ENCODE data around the gene DACH1.

Gene DACH1

DNA sequence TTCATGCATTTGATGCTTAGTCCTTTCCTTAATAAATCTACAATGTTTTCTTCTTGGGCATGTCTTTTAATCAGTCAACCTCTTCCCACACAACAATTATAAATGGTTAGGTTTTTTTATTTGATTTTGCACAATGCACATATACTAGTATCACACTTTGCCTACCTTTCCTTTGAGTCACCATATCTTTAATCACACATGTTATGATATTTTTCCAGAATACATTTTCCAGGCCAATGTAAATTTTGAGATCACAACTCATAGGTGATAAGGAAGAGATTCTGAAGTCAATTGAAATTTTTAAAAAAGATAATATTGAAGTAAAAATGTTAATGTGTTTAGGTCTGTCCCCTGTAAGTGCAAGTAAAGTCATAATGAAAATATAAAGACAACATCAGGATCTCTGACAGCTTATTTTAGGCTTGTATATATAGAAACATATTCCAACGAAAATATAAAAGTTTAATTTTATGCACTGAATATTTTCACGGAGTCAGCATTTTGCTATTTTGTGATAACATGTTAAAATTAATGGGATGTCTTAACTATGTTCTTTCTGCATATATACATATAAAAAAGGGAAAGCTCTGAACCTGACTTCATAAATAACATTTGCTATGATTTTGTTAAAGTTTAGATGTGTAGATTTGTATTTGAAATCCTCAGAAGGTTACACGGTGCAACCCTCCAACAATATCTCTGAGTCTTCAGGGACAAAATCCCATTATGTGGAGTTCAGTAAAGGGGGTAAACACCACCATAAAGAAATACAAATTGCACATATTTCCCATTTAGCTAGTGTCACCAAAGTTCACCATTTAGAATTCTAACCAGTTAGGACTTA is 351.9 kb downstream of the DACH1 start:
- DNase-seq (ENCODE audit: low read depth) = no peak
- TF ChIP-seq, protein P1, sequence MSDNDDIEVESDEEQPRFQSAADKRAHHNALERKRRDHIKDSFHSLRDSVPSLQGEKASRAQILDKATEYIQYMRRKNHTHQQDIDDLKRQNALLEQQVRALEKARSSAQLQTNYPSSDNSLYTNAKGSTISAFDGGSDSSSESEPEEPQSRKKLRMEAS (IDR thresholded peaks at IDR 0.05; ENCODE audit: low read depth, low read length) = no peak
- no peak for TF ChIP-seq POLR2A (IDR thresholded peaks at IDR 0.05; ENCODE audit: extremely low read depth, insufficient read length)
- no peak for TF ChIP-seq MYC (IDR thresholded peaks at IDR 0.05; ENCODE audit: low read depth, low read length)
- TF ChIP-seq, protein P2, sequence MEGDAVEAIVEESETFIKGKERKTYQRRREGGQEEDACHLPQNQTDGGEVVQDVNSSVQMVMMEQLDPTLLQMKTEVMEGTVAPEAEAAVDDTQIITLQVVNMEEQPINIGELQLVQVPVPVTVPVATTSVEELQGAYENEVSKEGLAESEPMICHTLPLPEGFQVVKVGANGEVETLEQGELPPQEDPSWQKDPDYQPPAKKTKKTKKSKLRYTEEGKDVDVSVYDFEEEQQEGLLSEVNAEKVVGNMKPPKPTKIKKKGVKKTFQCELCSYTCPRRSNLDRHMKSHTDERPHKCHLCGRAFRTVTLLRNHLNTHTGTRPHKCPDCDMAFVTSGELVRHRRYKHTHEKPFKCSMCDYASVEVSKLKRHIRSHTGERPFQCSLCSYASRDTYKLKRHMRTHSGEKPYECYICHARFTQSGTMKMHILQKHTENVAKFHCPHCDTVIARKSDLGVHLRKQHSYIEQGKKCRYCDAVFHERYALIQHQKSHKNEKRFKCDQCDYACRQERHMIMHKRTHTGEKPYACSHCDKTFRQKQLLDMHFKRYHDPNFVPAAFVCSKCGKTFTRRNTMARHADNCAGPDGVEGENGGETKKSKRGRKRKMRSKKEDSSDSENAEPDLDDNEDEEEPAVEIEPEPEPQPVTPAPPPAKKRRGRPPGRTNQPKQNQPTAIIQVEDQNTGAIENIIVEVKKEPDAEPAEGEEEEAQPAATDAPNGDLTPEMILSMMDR (IDR thresholded peaks at IDR 0.05; ENCODE audit: low read depth, low read length) = no peak
- H3K4me3 ChIP-seq (ENCODE audit: low read depth, low read length) = no peak overlapping the region

DNA sequence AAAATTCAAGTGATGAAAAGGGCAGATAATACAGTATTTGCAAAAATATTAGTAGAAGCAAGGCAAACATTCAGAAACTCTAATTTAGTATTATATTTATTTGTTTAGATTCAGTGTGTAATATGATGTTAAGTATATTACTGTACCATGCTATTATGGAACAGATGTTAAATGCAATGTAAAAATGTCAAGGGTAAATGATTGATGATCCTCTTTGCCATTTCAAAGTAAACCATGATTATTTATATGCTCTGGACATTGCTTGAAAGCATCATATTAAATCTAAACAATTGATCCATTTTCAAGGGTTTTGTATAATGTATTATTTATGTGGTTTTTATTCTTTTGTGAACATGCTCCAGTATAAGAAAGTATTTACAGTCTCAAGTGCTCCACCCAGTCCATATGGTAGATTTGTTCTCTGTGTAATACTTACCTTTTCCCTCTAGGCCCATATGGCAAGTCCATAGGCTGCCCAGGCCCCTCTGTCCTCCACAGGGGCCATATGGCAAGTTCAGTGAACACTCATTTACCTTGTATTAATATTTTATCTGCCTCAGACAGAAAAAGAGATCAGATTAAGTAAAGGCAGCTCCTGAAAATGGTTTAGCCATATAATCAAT is 353.5 kb downstream of the DACH1 start:
- DNase-seq (ENCODE audit: low read depth) = no peak
- TF ChIP-seq, protein P1 (IDR thresholded peaks at IDR 0.05; ENCODE audit: low read depth, low read length) = no peak
- no peak for TF ChIP-seq MYC (IDR thresholded peaks at IDR 0.05; ENCODE audit: low read depth, low read length)
- no peak for TF ChIP-seq POLR2A (IDR thresholded peaks at IDR 0.05; ENCODE audit: extremely low read depth, insufficient read length)
- TF ChIP-seq, protein P2 (IDR thresholded peaks at IDR 0.05; ENCODE audit: low read depth, low read length) = no peak
- H3K4me3 ChIP-seq (ENCODE audit: low read depth, low read length) = no peak overlapping the region

DNA sequence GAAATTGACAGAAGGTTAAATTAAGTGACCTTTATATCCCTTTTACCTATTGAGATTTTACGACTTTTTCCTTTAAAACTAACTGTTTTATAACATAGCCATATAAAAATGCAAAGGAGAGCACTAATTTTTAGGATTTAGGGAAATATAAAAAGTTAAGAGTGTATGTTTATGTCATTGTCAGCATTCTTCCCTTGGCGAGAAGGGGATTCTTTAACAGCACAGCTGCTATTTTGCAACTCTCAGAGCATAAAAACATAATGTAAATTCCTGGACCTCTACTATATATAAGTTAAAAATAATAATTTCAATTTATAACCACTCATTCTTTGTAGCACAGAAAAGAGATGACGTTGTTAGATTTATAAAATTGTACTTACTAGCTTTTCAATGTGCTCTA is 363.2 kb downstream of the DACH1 start:
- no peak for DNase-seq (ENCODE audit: low read depth)
- no peak overlapping the region for H3K4me3 ChIP-seq (ENCODE audit: low read depth, low read length)
- TF ChIP-seq POLR2A (IDR thresholded peaks at IDR 0.05; ENCODE audit: extremely low read depth, insufficient read length) (no peak), MYC (IDR thresholded peaks at IDR 0.05; ENCODE audit: low read depth, low read length) (no peak)
- TF ChIP-seq, protein P1 (IDR thresholded peaks at IDR 0.05; ENCODE audit: low read depth, low read length) = no peak
- TF ChIP-seq, protein P2 (IDR thresholded peaks at IDR 0.05; ENCODE audit: low read depth, low read length) = no peak

DNA sequence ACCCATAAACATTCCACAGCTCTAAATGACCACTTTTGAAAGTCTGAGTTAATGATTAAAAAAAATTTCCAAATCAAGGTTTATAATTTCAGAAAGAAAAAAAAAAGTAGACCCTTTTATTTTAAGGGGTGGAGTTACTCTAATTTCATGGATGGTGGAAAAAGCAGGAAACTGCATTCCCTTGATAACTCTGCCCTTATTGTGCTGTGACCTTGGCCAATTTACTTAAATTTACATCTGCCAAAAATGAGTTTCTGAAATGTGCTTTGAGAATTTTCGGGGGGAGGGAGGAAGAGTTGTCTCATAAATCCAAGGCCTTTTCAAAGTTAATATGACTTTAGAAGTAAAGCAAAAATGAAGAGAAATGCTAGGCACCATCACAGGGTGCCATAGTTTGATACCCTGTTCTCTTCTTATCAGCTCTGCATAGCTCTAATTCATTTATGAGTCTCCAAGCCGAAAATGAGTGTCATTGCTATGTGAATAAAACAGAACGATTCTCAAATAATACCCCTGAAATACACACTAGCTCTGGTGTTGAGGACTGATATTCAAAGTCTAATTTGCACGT is 367.0 kb downstream of the DACH1 start:
- DNase-seq (ENCODE audit: low read depth) = no peak
- TF ChIP-seq, protein P2 (IDR thresholded peaks at IDR 0.05; ENCODE audit: low read depth, low read length) = no peak
- TF ChIP-seq, protein P1 (IDR thresholded peaks at IDR 0.05; ENCODE audit: low read depth, low read length) = no peak
- no peak for TF ChIP-seq POLR2A (IDR thresholded peaks at IDR 0.05; ENCODE audit: extremely low read depth, insufficient read length)
- no peak for TF ChIP-seq MYC (IDR thresholded peaks at IDR 0.05; ENCODE audit: low read depth, low read length)
- H3K4me3 ChIP-seq (ENCODE audit: low read depth, low read length) = no peak overlapping the region

DNA sequence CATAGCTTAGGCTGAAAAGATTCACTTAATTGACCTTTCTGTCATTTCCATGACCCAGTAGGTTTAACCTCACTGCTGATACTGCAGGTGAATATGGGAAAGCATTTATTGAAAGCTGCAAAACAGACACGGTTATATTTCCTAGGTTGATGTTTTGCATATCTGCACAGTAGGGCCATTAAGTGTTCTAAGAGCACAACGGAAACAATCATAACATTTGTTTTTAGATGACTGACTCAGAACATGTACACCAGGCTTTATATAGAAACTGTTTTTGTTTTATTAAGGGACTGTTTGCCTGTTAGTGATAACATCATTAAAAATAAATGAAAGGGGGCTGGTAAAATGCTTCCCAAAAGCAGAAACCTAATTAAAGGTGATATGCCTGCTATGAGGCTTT is 367.8 kb downstream of the DACH1 start:
- TF ChIP-seq MYC (IDR thresholded peaks at IDR 0.05; ENCODE audit: low read depth, low read length) (no peak), POLR2A (IDR thresholded peaks at IDR 0.05; ENCODE audit: extremely low read depth, insufficient read length) (no peak)
- TF ChIP-seq, protein P2 (IDR thresholded peaks at IDR 0.05; ENCODE audit: low read depth, low read length) = no peak
- TF ChIP-seq, protein P1 (IDR thresholded peaks at IDR 0.05; ENCODE audit: low read depth, low read length) = no peak
- DNase-seq (ENCODE audit: low read depth) = no peak
- H3K4me3 ChIP-seq (ENCODE audit: low read depth, low read length) = no peak overlapping the region

Measured in NB4 (cell line).